ENCODE results near the gene MTERF4.

The MTERF4 gene

GRCh38 chr2:241133436-241133820 lies 31.3 kb upstream of the MTERF4 start:
- no peak for DNase-seq (ENCODE audit: low read depth)

GRCh38 chr2:241132538-241133435 lies 30.7 kb upstream of the MTERF4 start:
- DNase-seq (ENCODE audit: low read depth) = no peak

DNA sequence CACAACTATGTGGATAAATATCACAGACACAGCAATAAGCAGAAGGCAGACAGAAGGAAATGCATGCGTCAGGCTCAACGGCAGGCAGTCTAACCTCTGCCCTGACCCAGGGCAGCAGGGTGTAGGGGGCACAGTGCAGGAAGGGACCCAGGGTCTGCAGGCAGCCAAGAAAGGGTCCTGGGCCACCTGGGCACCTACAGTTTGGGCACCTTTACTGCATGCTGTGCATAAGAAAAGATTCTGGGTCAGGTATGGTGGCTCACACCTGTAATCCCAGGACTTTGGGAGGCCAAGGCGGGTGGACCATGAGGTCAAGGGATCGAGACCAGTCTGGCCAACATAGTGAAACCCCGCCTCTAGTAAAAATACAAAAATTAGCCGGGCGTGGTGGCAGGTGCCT lies 29.4 kb upstream of the MTERF4 start:
- no peak for DNase-seq (ENCODE audit: low read depth)

- no peak for DNase-seq (ENCODE audit: low read depth)
These were observed 28.2 kb upstream of the MTERF4 start for GRCh38 chr2:241130316-241130715.

DNA sequence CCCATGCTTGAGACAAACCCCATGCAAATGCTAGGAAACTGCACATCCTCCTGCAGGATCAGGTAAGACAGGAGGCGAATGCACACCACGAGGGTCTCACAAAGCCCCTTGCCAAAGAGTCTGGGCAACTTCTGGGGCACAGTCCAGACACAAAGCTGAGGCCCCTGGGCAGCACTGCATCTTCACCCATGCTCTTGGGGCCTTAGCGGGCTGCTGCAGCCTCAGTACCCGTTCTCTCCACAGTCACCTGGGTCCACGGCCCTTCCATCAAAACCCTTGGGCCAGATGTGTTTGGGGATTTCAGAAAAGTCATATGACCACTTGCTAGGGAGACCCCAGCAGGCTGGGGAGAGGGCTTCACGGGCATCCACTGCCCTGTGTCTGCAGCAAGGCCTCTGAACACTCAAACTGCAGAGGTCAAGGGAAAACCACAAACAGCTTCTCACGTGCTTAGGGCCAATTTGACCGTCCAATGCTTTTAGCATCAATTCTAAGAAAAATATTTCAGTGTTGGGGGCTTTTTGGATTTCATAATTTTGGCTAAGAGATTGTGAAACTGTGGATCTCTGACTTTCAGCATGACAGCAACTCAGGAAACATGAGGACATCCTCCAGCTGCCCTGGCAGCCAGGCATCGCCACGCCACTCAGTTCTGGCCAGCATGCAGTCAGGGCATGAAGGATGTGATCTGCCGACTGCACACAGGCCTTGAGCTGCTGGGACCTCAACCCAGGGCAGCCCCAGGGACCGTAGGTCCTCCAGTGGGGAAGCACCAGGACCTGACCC lies 27.2 kb upstream of the MTERF4 start:
- DNase-seq (ENCODE audit: low read depth) = no peak

GRCh38 chr2:241128266-241128665 lies 26.2 kb upstream of the MTERF4 start:
- no peak for DNase-seq (ENCODE audit: low read depth)

DNA sequence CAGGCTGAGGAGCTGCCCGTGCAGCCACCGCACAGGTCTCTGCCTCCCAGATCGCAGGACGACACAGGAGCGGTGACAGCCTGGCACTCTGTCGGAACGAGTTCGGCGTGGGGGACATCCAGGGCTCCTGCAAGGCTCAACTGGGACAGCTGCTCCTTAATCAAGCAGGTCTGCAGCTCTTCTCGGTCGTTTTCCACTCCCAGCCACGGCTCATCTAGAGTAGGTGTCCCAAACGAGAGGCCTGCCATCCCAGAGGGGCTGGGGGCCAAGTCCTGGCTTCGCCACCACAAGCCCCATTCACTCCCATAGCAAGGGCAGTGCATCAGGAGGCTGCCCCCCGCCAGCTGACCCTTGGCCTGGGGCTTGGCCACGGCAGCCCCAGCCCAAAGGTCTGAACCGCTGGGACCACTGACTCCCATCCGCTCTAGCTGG lies 24.7 kb upstream of the MTERF4 start:
- DNase-seq (ENCODE audit: low read depth) = no peak

GRCh38 chr2:241126201-241126611 lies 24.1 kb upstream of the MTERF4 start:
- no peak for DNase-seq (ENCODE audit: low read depth)

GRCh38 chr2:241125626-241126025 lies 23.5 kb upstream of the MTERF4 start:
- no peak for DNase-seq (ENCODE audit: low read depth)

DNA sequence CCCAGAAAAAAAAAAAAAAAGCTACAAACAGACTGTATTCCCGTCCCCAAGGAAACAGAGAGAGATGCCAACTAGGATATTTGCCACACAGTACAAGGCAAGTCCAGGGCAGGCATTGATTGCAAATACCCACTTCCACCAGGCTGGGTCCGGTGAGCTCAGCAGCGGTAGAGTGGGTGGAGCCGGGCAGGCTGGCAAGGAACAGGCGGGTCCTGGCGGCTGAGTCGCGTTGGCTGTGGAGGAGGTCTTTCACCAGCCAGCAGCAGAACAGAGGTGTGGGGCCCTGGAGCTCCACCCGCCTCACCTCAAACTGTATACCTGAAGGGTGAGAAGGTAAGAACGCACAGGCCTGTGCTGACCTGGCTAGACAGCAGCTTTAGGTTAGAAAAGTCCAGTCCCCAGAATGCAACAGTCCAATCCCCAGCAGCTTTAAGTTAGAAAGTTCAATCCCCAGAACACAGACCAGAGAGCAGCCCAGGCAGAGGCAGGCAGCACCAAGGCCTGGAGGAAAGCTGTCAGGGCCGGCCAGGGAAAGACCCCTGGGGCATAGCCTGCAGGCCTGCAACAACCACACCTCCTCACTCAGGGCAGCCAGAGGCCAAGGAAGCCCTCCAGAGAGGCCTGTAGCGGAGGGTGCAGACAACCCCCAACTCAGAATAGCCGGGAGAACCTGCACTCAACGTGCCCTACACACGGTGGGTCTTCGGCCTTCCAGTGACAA lies 21.9 kb upstream of the MTERF4 start:
- DNase-seq (ENCODE audit: low read depth) = no peak

GRCh38 chr2:241122376-241123002 lies 20.4 kb upstream of the MTERF4 start:
- no peak for DNase-seq (ENCODE audit: low read depth)

GRCh38 chr2:241121008-241121407 lies 18.9 kb upstream of the MTERF4 start:
- no peak for DNase-seq (ENCODE audit: low read depth)

DNA sequence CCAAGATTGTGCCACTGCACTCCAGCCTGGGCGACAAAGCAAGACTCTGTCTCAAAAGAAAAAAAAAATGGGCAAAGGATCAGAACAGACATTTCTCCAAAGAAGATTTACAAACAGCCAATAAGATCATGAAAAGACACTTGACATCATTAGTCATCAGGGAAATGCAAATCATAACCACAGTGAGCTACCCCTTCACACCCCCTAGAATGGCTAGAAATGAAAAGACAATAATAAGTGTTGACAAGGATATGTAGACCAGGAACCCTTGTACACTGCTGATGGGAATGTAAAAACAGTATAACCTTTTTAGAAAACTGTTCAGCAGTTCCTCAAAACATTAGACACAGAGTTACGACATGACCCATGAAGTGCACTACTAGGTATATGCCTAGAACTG lies 18.4 kb upstream of the MTERF4 start:
- no peak for DNase-seq (ENCODE audit: low read depth)

GRCh38 chr2:241118737-241119505 lies 16.8 kb upstream of the MTERF4 start:
- no peak for DNase-seq (ENCODE audit: low read depth)

DNA sequence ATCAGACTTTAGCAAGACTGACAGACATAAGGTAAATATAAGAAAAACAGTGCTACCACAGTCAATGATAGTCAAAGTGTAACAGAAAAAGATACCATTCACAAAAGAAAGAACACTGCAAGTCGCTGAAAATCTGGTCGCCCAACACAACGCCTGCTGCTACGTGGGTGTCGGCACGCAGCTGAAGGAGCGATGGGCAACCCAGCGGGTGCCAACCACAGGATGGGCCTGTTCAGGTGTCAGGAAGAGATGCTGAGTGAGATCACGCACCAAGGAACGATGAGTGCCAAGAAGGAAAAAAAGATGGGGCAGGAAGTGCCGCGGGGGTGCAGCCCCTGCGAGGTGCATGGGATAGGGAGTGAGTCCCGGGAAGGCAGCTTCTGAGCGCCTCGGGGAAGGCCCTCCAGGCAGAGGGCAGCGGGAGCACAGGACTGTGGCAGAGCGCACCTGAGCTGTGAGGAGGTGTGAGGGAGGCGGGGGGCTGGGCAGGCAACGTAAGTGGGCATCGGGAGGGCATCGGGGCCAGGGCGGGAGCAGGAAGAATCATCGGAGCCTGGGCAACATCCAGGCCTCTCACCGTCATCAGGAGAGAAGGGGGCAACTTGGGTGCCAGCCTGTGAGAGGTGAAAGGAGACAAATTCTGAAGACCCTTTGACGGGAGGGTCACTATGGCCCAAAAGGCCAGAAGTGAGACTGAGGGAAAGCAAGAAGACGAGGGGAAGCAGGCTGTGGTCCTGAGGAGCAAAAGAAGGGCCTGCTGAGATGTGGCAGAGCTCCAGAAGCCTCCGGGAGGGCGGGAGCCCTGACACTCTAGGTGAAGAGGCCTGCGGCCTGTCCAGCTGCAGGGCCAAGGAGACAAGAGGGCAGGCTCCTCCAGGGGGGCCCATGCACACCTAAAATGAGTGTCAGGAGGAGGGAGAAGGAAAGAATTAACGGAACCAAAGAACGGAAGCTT lies 14.8 kb upstream of the MTERF4 start:
- DNase-seq (ENCODE audit: low read depth) = no peak

DNA sequence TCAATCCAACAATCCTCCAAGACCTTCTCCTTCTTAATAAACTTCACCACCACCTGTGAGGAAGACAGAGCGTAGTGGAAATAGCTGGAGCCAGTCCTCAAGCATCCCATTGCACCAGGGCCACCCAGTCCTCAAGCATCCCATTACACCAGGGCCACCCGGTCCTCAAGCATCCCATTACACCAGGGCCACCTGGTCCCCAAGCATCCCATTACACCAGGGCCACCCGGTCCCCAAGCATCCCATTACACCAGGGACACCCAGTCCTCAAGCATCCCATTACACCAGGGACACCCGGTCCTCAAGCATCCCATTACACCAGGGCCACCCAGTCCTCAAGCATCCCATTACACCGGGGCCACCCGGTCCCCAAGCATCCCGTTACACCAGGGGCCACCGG lies 13.3 kb upstream of the MTERF4 start:
- no peak for DNase-seq (ENCODE audit: low read depth)

GRCh38 chr2:241114836-241115235 lies 12.7 kb upstream of the MTERF4 start:
- no peak for DNase-seq (ENCODE audit: low read depth)

- peak; percentile 31 for DNase-seq (ENCODE audit: low read depth)
These were observed 10.5 kb upstream of the MTERF4 start for GRCh38 chr2:241112592-241112991.

GRCh38 chr2:241112046-241112445 lies 10.0 kb upstream of the MTERF4 start:
- no peak for DNase-seq (ENCODE audit: low read depth)

GRCh38 chr2:241111440-241111805 lies 9.3 kb upstream of the MTERF4 start:
- DNase-seq (ENCODE audit: low read depth) = no peak

Data from stimulated activated CD8-positive, alpha-beta memory T cell treated with anti-CD3 and anti-CD28 coated beads, Interleukin-12 subunit alpha, Interleukin-12 subunit beta, amount 100 ng/mL, for 4 hours (primary cell).